ENCODE results near the gene MARCKS.

Gene MARCKS

DNA sequence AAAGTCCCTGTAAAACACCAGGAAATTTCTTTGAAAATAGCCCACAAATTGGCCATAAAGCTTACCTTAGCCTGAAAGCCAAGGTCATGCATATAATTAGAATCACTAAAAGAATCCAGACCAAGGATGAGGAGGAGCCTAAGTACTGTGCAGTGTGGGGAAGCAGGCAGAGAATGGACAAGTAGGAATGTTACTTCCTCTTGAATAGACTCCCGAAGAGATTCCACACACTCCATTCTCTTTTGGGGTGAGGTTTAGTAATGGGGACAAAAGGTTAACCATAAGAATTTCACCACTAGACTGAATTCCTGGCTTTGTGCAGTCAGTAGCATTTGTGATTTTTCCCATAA lies 27.5 kb upstream of the MARCKS start:
- TF ChIP-seq, protein P1, sequence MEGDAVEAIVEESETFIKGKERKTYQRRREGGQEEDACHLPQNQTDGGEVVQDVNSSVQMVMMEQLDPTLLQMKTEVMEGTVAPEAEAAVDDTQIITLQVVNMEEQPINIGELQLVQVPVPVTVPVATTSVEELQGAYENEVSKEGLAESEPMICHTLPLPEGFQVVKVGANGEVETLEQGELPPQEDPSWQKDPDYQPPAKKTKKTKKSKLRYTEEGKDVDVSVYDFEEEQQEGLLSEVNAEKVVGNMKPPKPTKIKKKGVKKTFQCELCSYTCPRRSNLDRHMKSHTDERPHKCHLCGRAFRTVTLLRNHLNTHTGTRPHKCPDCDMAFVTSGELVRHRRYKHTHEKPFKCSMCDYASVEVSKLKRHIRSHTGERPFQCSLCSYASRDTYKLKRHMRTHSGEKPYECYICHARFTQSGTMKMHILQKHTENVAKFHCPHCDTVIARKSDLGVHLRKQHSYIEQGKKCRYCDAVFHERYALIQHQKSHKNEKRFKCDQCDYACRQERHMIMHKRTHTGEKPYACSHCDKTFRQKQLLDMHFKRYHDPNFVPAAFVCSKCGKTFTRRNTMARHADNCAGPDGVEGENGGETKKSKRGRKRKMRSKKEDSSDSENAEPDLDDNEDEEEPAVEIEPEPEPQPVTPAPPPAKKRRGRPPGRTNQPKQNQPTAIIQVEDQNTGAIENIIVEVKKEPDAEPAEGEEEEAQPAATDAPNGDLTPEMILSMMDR (conservative IDR thresholded peaks at IDR 0.05; ENCODE audit: control insufficient read depth, insufficient read depth, low read depth, low read length) = no peak
- H3K4me3 ChIP-seq (ENCODE audit: control insufficient read depth, low read depth, low read length) = no peak overlapping the region
- peak; percentile 19 for DNase-seq (ENCODE audit: low read depth)

DNA sequence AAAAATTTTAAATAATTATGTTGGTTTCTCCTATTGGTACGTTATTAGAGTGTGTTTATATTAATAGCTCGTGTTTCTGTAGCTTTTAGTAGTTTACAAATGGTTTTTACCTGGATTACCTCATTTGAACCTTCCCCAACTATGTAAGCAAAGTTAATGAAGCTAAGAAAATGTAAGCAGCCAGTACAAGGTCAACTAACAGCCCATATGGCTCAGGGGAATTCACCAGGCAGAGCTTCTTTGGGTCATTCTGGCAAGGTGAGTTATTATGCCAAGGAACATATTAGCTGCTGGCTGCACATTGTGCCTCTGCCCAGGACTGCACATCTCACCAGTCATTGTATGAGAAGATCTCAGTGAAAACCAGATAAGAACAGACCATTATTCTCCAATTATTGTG lies 27.0 kb upstream of the MARCKS start:
- H3K4me3 ChIP-seq (ENCODE audit: control insufficient read depth, low read depth, low read length) = no peak overlapping the region
- DNase-seq (ENCODE audit: low read depth) = no peak
- TF ChIP-seq, protein P1 (conservative IDR thresholded peaks at IDR 0.05; ENCODE audit: control insufficient read depth, insufficient read depth, low read depth, low read length) = no peak

DNA sequence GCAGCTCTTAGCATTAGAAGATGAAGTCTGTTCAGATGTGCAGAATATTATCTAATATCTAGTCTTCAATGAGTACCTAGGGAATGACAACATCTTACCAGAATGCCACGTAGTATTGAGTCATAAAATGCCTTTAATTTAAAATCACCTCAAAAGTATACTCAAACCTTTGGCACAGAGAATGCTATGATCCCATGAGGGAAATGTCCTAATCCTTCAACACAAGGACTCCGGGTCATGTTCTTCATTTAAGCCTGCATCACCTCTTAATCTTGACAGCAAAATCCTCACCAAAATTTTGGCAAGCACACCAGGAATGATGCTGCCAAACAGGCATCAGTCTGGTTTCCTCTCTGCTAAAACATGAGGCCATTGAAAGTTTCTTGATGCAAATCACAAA lies 23.6 kb upstream of the MARCKS start:
- TF ChIP-seq, protein P1 (conservative IDR thresholded peaks at IDR 0.05; ENCODE audit: control insufficient read depth, insufficient read depth, low read depth, low read length) = no peak
- no peak overlapping the region for H3K4me3 ChIP-seq (ENCODE audit: control insufficient read depth, low read depth, low read length)
- DNase-seq (ENCODE audit: low read depth) = peak; percentile 91

DNA sequence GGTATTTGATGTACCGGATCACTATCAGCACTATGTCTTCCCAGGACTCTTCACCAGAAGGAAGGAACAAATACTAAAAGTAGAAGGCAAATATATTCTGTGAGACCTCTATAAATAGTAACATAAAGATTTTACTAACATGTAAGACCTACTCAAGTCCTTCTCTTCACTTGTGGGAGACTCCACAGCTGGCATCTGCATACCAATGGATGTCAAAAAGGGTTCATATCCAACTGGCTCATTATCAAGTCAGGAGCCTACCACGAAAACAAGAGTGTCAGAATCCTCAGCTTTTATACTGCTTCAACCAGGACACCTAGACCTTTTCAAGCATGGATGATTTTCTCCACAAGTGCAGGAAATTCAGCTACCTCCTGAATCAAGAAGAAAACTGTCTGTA lies 20.0 kb upstream of the MARCKS start:
- DNase-seq (ENCODE audit: low read depth) = no peak
- TF ChIP-seq, protein P1 (conservative IDR thresholded peaks at IDR 0.05; ENCODE audit: control insufficient read depth, insufficient read depth, low read depth, low read length) = no peak
- no peak overlapping the region for H3K4me3 ChIP-seq (ENCODE audit: control insufficient read depth, low read depth, low read length)

DNA sequence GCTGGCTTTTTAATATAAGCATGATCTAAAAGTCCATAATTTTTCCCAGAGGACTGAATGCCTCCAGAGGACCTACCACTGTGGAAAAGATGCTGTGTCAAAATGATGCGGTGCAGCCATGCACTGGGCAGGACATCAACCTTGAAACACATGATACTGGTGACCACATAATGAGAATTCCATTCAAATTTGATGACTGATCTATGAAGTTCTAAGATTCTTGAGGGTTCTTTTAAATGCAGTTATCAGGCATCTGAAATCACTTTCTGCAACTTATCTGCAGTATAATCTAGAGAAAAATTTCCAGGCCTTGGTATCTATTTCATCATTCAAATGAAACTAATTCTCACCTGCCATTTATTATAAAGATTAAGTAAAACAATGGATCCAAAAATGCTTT lies 15.0 kb upstream of the MARCKS start:
- no peak overlapping the region for H3K4me3 ChIP-seq (ENCODE audit: control insufficient read depth, low read depth, low read length)
- TF ChIP-seq, protein P1 (conservative IDR thresholded peaks at IDR 0.05; ENCODE audit: control insufficient read depth, insufficient read depth, low read depth, low read length) = no peak
- DNase-seq (ENCODE audit: low read depth) = peak; percentile 45

DNA sequence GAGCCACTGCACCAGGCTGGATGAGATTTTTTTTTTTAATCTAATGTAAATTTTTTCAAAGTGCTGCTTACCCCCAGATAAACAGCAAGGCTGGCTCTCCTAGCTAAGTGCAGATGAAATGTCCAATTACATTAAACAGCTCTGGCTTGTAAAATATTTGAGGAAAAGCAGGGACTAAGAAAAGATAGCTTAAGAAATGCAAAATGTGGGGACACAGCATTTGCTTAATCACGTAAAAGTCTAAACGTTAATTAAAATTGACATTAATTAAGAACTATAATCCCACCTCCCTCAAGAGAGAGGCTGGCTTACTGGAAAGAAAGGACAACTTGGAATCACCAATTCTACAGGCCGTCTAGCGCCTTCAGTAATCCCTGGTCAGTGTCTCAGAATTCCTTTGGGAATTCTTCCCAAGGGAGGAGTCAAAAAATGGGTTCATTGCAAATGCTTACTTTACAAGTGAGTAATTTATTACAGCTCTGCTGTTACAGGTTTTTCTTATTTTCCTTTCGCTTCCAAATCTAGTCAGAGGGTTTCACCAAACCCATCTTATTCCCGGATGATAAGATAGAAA lies 13.6 kb upstream of the MARCKS start:
- H3K4me3 ChIP-seq (ENCODE audit: control insufficient read depth, low read depth, low read length) = no peak overlapping the region
- TF ChIP-seq, protein P1 (conservative IDR thresholded peaks at IDR 0.05; ENCODE audit: control insufficient read depth, insufficient read depth, low read depth, low read length) = no peak
- DNase-seq (ENCODE audit: low read depth) = no peak

DNA sequence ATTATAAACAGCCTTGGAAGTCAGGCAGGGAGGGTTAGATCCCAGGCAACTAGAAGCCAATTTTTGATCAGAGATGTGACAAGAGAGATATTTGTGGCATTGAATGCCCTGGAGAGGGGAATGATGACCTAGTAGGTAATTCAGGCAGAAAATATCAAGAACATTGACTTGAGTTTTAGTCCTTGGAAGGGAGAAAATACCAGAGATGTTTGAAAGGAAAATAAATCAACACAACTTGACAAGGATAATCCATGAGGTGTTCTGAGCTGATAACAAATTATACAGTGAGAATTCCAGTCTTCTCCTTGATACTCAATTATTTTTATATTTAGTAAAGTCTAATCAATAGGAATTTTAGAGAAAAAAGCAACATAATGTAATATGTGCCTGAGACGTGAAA lies 10.6 kb upstream of the MARCKS start:
- no peak for DNase-seq (ENCODE audit: low read depth)
- no peak overlapping the region for H3K4me3 ChIP-seq (ENCODE audit: control insufficient read depth, low read depth, low read length)
- TF ChIP-seq, protein P1 (conservative IDR thresholded peaks at IDR 0.05; ENCODE audit: control insufficient read depth, insufficient read depth, low read depth, low read length) = no peak

All from fibroblast of mammary gland (primary cell).